ENCODE data around the gene WDR93. TPM values are rescaled to one million over a fixed set of nuclear protein-coding genes. Genes with fewer than 3 reads are reported as not detected.

WDR93 gene
- total and polyA plus RNA-seq, 2 of the 4 experiments (the other 2 are of a cell fraction), result not detected

DNA sequence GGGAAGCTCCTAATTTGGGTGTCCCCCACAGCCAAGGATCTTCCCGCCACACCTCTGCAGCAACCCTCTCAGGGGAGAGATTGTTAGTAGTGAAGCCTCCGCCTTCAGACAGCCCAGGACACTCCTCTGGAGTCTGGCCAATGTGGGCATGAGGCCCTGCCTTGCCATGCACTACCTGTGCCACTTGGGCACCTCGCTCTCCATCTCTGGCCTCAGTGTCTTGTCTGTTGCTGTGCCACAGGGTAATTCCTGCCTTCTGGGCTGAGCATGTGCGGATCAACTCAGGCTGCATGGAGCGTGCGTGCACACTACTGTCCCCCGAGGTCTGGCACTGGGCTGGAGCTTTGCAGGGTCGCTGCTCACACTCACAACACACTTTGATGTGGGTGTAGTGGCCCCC, 68.4 kb downstream of the WDR93 start:
- Histone ChIP-seq H3K9me1 (ENCODE audit: insufficient read depth, low read length) (no peaks in the 10 kb centered on the region; the same call in 1 of the 2 replicates), H3K56ac (ENCODE audit: extremely low read depth, insufficient read depth, low read length) (no peak overlapping the region), H3K79me1 (ENCODE audit: low read depth in 1 of 2, low read length in 2 of 2) (no peaks in the 10 kb centered on the region), H3K27ac (ENCODE audit: insufficient read depth, low read length) (no peak overlapping the region), H2AFZ (replicated peaks; ENCODE audit: low read length, poor library complexity) (peak overlapping the region; percentile 52), H2BK20ac (ENCODE audit: low read depth, low read length) (no peak overlapping the region), H3K4me3 (ENCODE audit: insufficient read depth, low read depth, low read length) (no peak overlapping the region), H4K5ac (ENCODE audit: low read depth, low read length) (no peak overlapping the region), H4K91ac (ENCODE audit: insufficient read depth, low read depth, low read length) (no peak overlapping the region), H3K9me3 (ENCODE audit: control insufficient read depth, insufficient read depth, low read length) (no peaks in the 10 kb centered on the region), H2BK5ac (ENCODE audit: low read depth, low read length, poor library complexity, severe bottlenecking) (no peak overlapping the region), H3K18ac (ENCODE audit: low read depth, low read length) (no peak overlapping the region), H3K4me2 (ENCODE audit: low read depth, low read length) (no peak overlapping the region), H4K20me1 (ENCODE audit: insufficient read depth, low read length) (no peaks in the 10 kb centered on the region), H3K27me3 (ENCODE audit: control insufficient read depth, insufficient read depth, low read length) (no peaks in the 10 kb centered on the region), H3K14ac (replicated peaks; ENCODE audit: low read depth, low read length) (no peak overlapping the region), H3K4ac (ENCODE audit: low read depth, low read length) (no peak overlapping the region), H4K8ac (ENCODE audit: low read depth in 2 of 2, low read length in 2 of 2) (no peak overlapping the region), H2BK120ac (ENCODE audit: low read depth, low read length) (no peak overlapping the region), H2BK15ac (ENCODE audit: low read depth, low read length) (no peak overlapping the region), H3K36me3 (ENCODE audit: control insufficient read depth, insufficient read depth, low read length) (no peaks in the 10 kb centered on the region), H2AK5ac (ENCODE audit: low read depth, low read length) (no peak overlapping the region), H2AK9ac (replicated peaks; ENCODE audit: low read depth, low read length, poor library complexity) (no peak overlapping the region), H3K9ac (ENCODE audit: low read depth, low read length) (no peak overlapping the region), H3K4me1 (ENCODE audit: control insufficient read depth, insufficient read depth, low read length) (peaks cover 2% of the 10 kb centered on the region; the same call in 1 of the 2 replicates), H3K23ac (ENCODE audit: low read depth, low read length) (no peak overlapping the region)
- CTCF ChIA-PET, result interaction anchor here (3.9 to 4.2 kb wide), 2 partner anchors 117 to 130 kb away, joined by 27 to 59 read pairs; no protein-coding TSS in a partner anchor
- no peak for DNase-seq
- dilution Hi-C loops (cut with HindIII; ENCODE audit: low sequenced_read_pairs, unreplicated experiment), result loop anchor here (25.0 kb wide), 1 partner anchor 103 kb away; no protein-coding TSS in a partner anchor
- no TSS peak for BruUV-seq (replicated peaks)
- in situ Hi-C loops (cut with MboI; ENCODE audit: low sequenced_read_pairs), result loop anchor here (5.0 to 10.0 kb wide), 2 partner anchors 118 to 316 kb away; no protein-coding TSS in a partner anchor
- POLR2A ChIA-PET (ENCODE audit: unreplicated experiment), result no interaction called here
- no peak for ATAC-seq (ENCODE audit: low read depth)
- WGBS, 2 experiments (ENCODE audit: extremely low coverage in 2 of 2, insufficient read length in 1 of 2), result 83% methylated on average over 3 of the region's 8 CpGs; no CpG with 5 or more reads in 1 of the 2 experiments
- TF ChIP-seq BHLHE40 (IDR thresholded peaks at IDR 0.05; ENCODE audit: low read depth, low read length), result no peak
- no peak for TF ChIP-seq MXI1 (IDR thresholded peaks at IDR 0.05; ENCODE audit: borderline replicate concordance, low read depth, low read length)
- TF ChIP-seq NFE2L2 (IDR thresholded peaks at IDR 0.05; ENCODE audit: low read depth, low read length), result no peak
- no peak for TF ChIP-seq RFX5 (IDR thresholded peaks at IDR 0.05; ENCODE audit: low read depth, low read length)
- TF ChIP-seq, protein P1, sequence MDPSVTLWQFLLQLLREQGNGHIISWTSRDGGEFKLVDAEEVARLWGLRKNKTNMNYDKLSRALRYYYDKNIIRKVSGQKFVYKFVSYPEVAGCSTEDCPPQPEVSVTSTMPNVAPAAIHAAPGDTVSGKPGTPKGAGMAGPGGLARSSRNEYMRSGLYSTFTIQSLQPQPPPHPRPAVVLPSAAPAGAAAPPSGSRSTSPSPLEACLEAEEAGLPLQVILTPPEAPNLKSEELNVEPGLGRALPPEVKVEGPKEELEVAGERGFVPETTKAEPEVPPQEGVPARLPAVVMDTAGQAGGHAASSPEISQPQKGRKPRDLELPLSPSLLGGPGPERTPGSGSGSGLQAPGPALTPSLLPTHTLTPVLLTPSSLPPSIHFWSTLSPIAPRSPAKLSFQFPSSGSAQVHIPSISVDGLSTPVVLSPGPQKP (IDR thresholded peaks at IDR 0.05; ENCODE audit: borderline replicate concordance, low read depth, low read length), result no peak
- TF ChIP-seq, protein P2, sequence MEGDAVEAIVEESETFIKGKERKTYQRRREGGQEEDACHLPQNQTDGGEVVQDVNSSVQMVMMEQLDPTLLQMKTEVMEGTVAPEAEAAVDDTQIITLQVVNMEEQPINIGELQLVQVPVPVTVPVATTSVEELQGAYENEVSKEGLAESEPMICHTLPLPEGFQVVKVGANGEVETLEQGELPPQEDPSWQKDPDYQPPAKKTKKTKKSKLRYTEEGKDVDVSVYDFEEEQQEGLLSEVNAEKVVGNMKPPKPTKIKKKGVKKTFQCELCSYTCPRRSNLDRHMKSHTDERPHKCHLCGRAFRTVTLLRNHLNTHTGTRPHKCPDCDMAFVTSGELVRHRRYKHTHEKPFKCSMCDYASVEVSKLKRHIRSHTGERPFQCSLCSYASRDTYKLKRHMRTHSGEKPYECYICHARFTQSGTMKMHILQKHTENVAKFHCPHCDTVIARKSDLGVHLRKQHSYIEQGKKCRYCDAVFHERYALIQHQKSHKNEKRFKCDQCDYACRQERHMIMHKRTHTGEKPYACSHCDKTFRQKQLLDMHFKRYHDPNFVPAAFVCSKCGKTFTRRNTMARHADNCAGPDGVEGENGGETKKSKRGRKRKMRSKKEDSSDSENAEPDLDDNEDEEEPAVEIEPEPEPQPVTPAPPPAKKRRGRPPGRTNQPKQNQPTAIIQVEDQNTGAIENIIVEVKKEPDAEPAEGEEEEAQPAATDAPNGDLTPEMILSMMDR (conservative IDR thresholded peaks at IDR 0.05; ENCODE audit: low read depth, low read length), result no peak
- TF ChIP-seq, protein P3, sequence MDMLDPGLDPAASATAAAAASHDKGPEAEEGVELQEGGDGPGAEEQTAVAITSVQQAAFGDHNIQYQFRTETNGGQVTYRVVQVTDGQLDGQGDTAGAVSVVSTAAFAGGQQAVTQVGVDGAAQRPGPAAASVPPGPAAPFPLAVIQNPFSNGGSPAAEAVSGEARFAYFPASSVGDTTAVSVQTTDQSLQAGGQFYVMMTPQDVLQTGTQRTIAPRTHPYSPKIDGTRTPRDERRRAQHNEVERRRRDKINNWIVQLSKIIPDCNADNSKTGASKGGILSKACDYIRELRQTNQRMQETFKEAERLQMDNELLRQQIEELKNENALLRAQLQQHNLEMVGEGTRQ (IDR thresholded peaks at IDR 0.05; ENCODE audit: low read depth, low read length), result no peak
- no peak for TF ChIP-seq SMC3 (IDR thresholded peaks at IDR 0.05; ENCODE audit: low read depth, low read length)
- no peak for TF ChIP-seq CEBPB (IDR thresholded peaks at IDR 0.05; ENCODE audit: low read depth, low read length)
- TF ChIP-seq FOS (IDR thresholded peaks at IDR 0.05; ENCODE audit: low read depth, low read length), result no peak
- TF ChIP-seq POLR2A (IDR thresholded peaks at IDR 0.05; ENCODE audit: low read depth, low read length), result no peak
- no peak for TF ChIP-seq CHD1 (IDR thresholded peaks at IDR 0.05; ENCODE audit: low read depth, low read length)
- TF ChIP-seq RCOR1 (IDR thresholded peaks at IDR 0.05; ENCODE audit: insufficient replicate concordance, low read length), result no peak
- TF ChIP-seq MAZ (IDR thresholded peaks at IDR 0.05; ENCODE audit: borderline replicate concordance, low read depth, low read length), result no peak
- TF ChIP-seq RAD21 (IDR thresholded peaks at IDR 0.05; ENCODE audit: low read length), result no peak
- TF ChIP-seq MAFK (IDR thresholded peaks at IDR 0.05; ENCODE audit: low read depth, low read length), result no peak
- intact Hi-C loops (cut with micrococcal nuclease), result no loop called here

All from IMR-90 (cell line).